GM06990 (cell line): ENCODE results near the gene SMPDL3B.

Experiments used
- DNase-seq: peaks from one replicate; pipeline ENCODE4 v3.0.0-alpha.2; 2011; ENCODE audit not compliant: insufficient read length; ENCODE audit errors: extremely low read depth
- H3K27me3 ChIP-seq: replicated peaks from 2 replicates; pipeline ENCODE4 v1.6.0; 2011; ENCODE audit warnings: low read length; ENCODE audit not compliant: control insufficient read depth, insufficient read depth
- H3K36me3 ChIP-seq: 2 replicates; pipeline ENCODE4 v1.5.1; 2011; ENCODE audit warnings: low read length; ENCODE audit not compliant: control insufficient read depth, insufficient read depth
- H3K4me3 ChIP-seq: replicated peaks from 2 replicates; pipeline ENCODE4 v1.5.1; 2011; ENCODE audit warnings: low read depth, mild to moderate bottlenecking, control low read depth, low read length
- CTCF ChIP-seq: IDR thresholded peaks from 2 replicates; pipeline ENCODE4 v1.5.1; 2011; ENCODE audit warnings: low read length, control low read depth, mild to moderate bottlenecking, inconsistent platforms; ENCODE audit not compliant: insufficient read depth, poor library complexity, severe bottlenecking

The SMPDL3B gene

GRCh38 chr1:27973771-27974416 lies 39.1 kb downstream of the SMPDL3B start:
- Histone ChIP-seq H3K4me3 (no peak overlapping the region), H3K27me3 (no peaks in the 10 kb centered on the region), H3K36me3 (peaks cover 8% of the 10 kb centered on the region)
- no peak for TF ChIP-seq CTCF
- DNase-seq = no peak

- Histone ChIP-seq H3K4me3 (no peak overlapping the region), H3K27me3 (no peaks in the 10 kb centered on the region), H3K36me3 (peaks cover 8% of the 10 kb centered on the region)
- no peak for DNase-seq
- no peak for TF ChIP-seq CTCF
Observed at GRCh38 chr1:27974417-27974781, 39.6 kb downstream of the SMPDL3B start.

GRCh38 chr1:27979151-27979858 lies 44.5 kb downstream of the SMPDL3B start:
- no peak for DNase-seq
- no peak overlapping the region for H3K4me3 ChIP-seq
- no peaks in the 10 kb centered on the region for H3K27me3 ChIP-seq
- peak; percentile 39 for TF ChIP-seq CTCF
- H3K36me3 ChIP-seq = no peaks in the 10 kb centered on the region; the same call in none of the 2 replicates

GRCh38 chr1:27979859-27980201 lies 45.0 kb downstream of the SMPDL3B start:
- Histone ChIP-seq H3K36me3 (no peaks in the 10 kb centered on the region; the same call in none of the 2 replicates), H3K27me3 (no peaks in the 10 kb centered on the region), H3K4me3 (no peak overlapping the region)
- DNase-seq = no peak
- TF ChIP-seq CTCF = no peak

GRCh38 chr1:27980216-27980845 lies 45.5 kb downstream of the SMPDL3B start:
- Histone ChIP-seq H3K36me3 (no peaks in the 10 kb centered on the region; the same call in none of the 2 replicates), H3K4me3 (no peak overlapping the region), H3K27me3 (no peaks in the 10 kb centered on the region)
- no peak for DNase-seq
- TF ChIP-seq CTCF = no peak
